ENCODE measurements around the gene LHFPL3. TPM values are rescaled to one million over a fixed set of nuclear protein-coding genes. Genes with fewer than 3 reads are reported as not detected.

LHFPL3 gene
- total RNA-seq, 1 donor from 2014 or later = 0.30 TPM

- no peaks in the 10 kb centered on the region for H3K79me2 ChIP-seq (ENCODE audit: low read depth)
- no peak for TF ChIP-seq EZH2phosphoT487 (IDR thresholded peaks at IDR 0.05)
- TF ChIP-seq EZH2 (IDR thresholded peaks at IDR 0.05) = no peak
- no peak for TF ChIP-seq CTCF (IDR thresholded peaks at IDR 0.05)
- H3K9ac ChIP-seq = no peak overlapping the region
- H3F3A ChIP-seq (ENCODE audit: low read depth) = no peaks in the 10 kb centered on the region
- peaks cover 5% of the 10 kb centered on the region for H3K27me3 ChIP-seq
- DNase-seq (ENCODE audit: low spot score) = peak; percentile 38
- H4K20me1 ChIP-seq (ENCODE audit: low read depth) = no peaks in the 10 kb centered on the region
- H2AFZ ChIP-seq (replicated peaks) = no peak overlapping the region
- peak overlapping the region; percentile 4 for H3K4me2 ChIP-seq
- Mint-ChIP-seq H3K27me3 (ENCODE audit: insufficient read depth, low read depth) (peaks cover 2% of the 10 kb centered on the region), H3K27ac (peak overlapping the region; percentile 47), H3K36me3 (peaks cover 2% of the 10 kb centered on the region), H3K4me1 (peaks cover 29% of the 10 kb centered on the region), H3K4me3 (no peak overlapping the region), H3K9me3 (peaks cover 2% of the 10 kb centered on the region)
- peaks cover 13% of the 10 kb centered on the region for H3K4me1 ChIP-seq
- H3K9me3 ChIP-seq (ENCODE audit: low read depth) = no peaks in the 10 kb centered on the region
- H3K4me3 ChIP-seq = no peak overlapping the region
- H3K27ac ChIP-seq = no peak overlapping the region
- no peaks in the 10 kb centered on the region for H3K36me3 ChIP-seq
These were observed 572.3 kb downstream of the LHFPL3 start for GRCh38 chr7:104900525-104901239.

- H3K4me3 ChIP-seq = no peak overlapping the region
- no peak overlapping the region for H3K4me2 ChIP-seq
- peaks cover 2% of the 10 kb centered on the region for H3K9me3 Mint-ChIP-seq
- no peak overlapping the region for H3K4me3 Mint-ChIP-seq
- H3K9ac ChIP-seq = no peak overlapping the region
- H3K36me3 Mint-ChIP-seq = peaks cover 2% of the 10 kb centered on the region
- H3K79me2 ChIP-seq (ENCODE audit: low read depth) = no peaks in the 10 kb centered on the region
- H3K27ac Mint-ChIP-seq = no peak overlapping the region
- H4K20me1 ChIP-seq (ENCODE audit: low read depth) = no peaks in the 10 kb centered on the region
- H2AFZ ChIP-seq (replicated peaks) = no peak overlapping the region
- H3K27me3 Mint-ChIP-seq (ENCODE audit: insufficient read depth, low read depth) = peaks cover 2% of the 10 kb centered on the region
- TF ChIP-seq EZH2 (IDR thresholded peaks at IDR 0.05) (no peak), CTCF (IDR thresholded peaks at IDR 0.05) (no peak), EZH2phosphoT487 (IDR thresholded peaks at IDR 0.05) (no peak)
- DNase-seq (ENCODE audit: low spot score) = no peak
- no peaks in the 10 kb centered on the region for H3K9me3 ChIP-seq (ENCODE audit: low read depth)
- peaks cover 29% of the 10 kb centered on the region for H3K4me1 Mint-ChIP-seq
- peaks cover 10% of the 10 kb centered on the region for H3K27me3 ChIP-seq
- H3F3A ChIP-seq (ENCODE audit: low read depth) = no peaks in the 10 kb centered on the region
- peaks cover 13% of the 10 kb centered on the region for H3K4me1 ChIP-seq
- H3K36me3 ChIP-seq = no peaks in the 10 kb centered on the region
- no peak overlapping the region for H3K27ac ChIP-seq
These were observed 572.8 kb downstream of the LHFPL3 start for GRCh38 chr7:104901240-104901619.

- Histone ChIP-seq H3K9me3 (ENCODE audit: low read depth) (no peaks in the 10 kb centered on the region), H3K9ac (no peak overlapping the region), H3K36me3 (no peaks in the 10 kb centered on the region), H2AFZ (replicated peaks) (no peak overlapping the region), H3K79me2 (ENCODE audit: low read depth) (no peaks in the 10 kb centered on the region), H3K27ac (no peak overlapping the region), H3K4me2 (no peak overlapping the region), H3K4me3 (no peak overlapping the region), H3K27me3 (peaks cover 18% of the 10 kb centered on the region), H3F3A (ENCODE audit: low read depth) (no peaks in the 10 kb centered on the region), H3K4me1 (peaks cover 13% of the 10 kb centered on the region), H4K20me1 (ENCODE audit: low read depth) (no peaks in the 10 kb centered on the region)
- Mint-ChIP-seq H3K4me3 (no peak overlapping the region), H3K36me3 (peaks cover 2% of the 10 kb centered on the region), H3K27me3 (ENCODE audit: insufficient read depth, low read depth) (no peaks in the 10 kb centered on the region), H3K27ac (no peak overlapping the region), H3K9me3 (peaks cover 2% of the 10 kb centered on the region), H3K4me1 (peaks cover 28% of the 10 kb centered on the region)
- TF ChIP-seq EZH2phosphoT487 (IDR thresholded peaks at IDR 0.05) (no peak), EZH2 (IDR thresholded peaks at IDR 0.05) (no peak), CTCF (IDR thresholded peaks at IDR 0.05) (no peak)
- DNase-seq (ENCODE audit: low spot score) = no peak
These were observed 573.8 kb downstream of the LHFPL3 start for GRCh38 chr7:104902183-104902582.
